DND-41 (cell line): Measurements from ENCODE around the gene GAS7.

Experiments used
- ATAC-seq: fragments of 200-7000 bp; cut with Tn5 transposase; 3 replicates; pipeline ENCODE4 v1.9.1; 2021; ENCODE audit warnings: low read depth; ENCODE audit not compliant: insufficient read depth
- DNase-seq: peaks from one replicate; pipeline ENCODE4 v3.0.0-alpha.2; 2020
- H2AFZ ChIP-seq: 2 replicates; pipeline ENCODE4 v1.6.0; 2012; ENCODE audit warnings: low read depth, low read length
- H3K27ac ChIP-seq: 2 replicates; pipeline ENCODE4 v1.5.1; 2012; ENCODE audit warnings: low read length, inconsistent platforms
- H3K27me3 ChIP-seq: fragments of 200-600 bp; sonication (generic); 2 replicates; pipeline ENCODE4 v1.6.0; 2012; ENCODE audit warnings: low read length, mild to moderate bottlenecking, inconsistent platforms; ENCODE audit not compliant: insufficient read depth, poor library complexity
- H3K36me3 ChIP-seq: 2 replicates; pipeline ENCODE4 v1.5.1; 2012; ENCODE audit warnings: low read length, inconsistent platforms; ENCODE audit not compliant: insufficient read depth
- H3K4me1 ChIP-seq: 2 replicates; pipeline ENCODE4 v1.5.1; 2012; ENCODE audit warnings: mild to moderate bottlenecking, low read length; ENCODE audit not compliant: insufficient read depth
- H3K4me2 ChIP-seq: 2 replicates; pipeline ENCODE4 v1.6.0; 2012; ENCODE audit warnings: mild to moderate bottlenecking, moderate library complexity, low read length, inconsistent platforms; ENCODE audit not compliant: insufficient read depth
- H3K4me3 ChIP-seq, 2 experiments: fragments of 200-600 bp in 1 of 2; shearing (Covaris generic) in 1 of 2; 2 replicates each; pipeline ENCODE4 v1.5.1; 2012 to 2016; ENCODE audit warnings: inconsistent platforms in 2 of 2, low read length in 2 of 2, mild to moderate bottlenecking in 2 of 2, low read depth in 1 of 2, moderate library complexity in 1 of 2
- H3K79me2 ChIP-seq: 2 replicates; pipeline ENCODE4 v1.6.0; 2012; ENCODE audit warnings: low read length, inconsistent platforms; ENCODE audit not compliant: insufficient read depth
- H3K9ac ChIP-seq: 2 replicates; pipeline ENCODE4 v1.6.0; 2012; ENCODE audit warnings: low read depth, mild to moderate bottlenecking, inconsistent platforms, low read length, moderate library complexity
- H3K9me3 ChIP-seq: 2 replicates; pipeline ENCODE4 v1.5.1; 2012; ENCODE audit warnings: low read length, moderate library complexity, mild to moderate bottlenecking, inconsistent platforms; ENCODE audit not compliant: insufficient read depth, severe bottlenecking
- H4K20me1 ChIP-seq: 2 replicates; pipeline ENCODE4 v1.6.0; 2012; ENCODE audit warnings: low read length; ENCODE audit not compliant: insufficient read depth
- EZH2 ChIP-seq: IDR thresholded peaks from 3 replicates; pipeline ENCODE4 v1.6.1; 2012; ENCODE audit warnings: borderline replicate concordance, low read depth, mild to moderate bottlenecking, moderate library complexity, low read length, inconsistent platforms; ENCODE audit not compliant: severe bottlenecking
- TF ChIP-seq, protein P1 (sequence below): IDR thresholded peaks from 2 replicates; pipeline ENCODE4 v1.5.1; 2012; ENCODE audit warnings: borderline replicate concordance, low read length, moderate library complexity, mild to moderate bottlenecking; ENCODE audit not compliant: poor library complexity, severe bottlenecking; ENCODE audit errors: extremely low read depth

The GAS7 gene

DNA sequence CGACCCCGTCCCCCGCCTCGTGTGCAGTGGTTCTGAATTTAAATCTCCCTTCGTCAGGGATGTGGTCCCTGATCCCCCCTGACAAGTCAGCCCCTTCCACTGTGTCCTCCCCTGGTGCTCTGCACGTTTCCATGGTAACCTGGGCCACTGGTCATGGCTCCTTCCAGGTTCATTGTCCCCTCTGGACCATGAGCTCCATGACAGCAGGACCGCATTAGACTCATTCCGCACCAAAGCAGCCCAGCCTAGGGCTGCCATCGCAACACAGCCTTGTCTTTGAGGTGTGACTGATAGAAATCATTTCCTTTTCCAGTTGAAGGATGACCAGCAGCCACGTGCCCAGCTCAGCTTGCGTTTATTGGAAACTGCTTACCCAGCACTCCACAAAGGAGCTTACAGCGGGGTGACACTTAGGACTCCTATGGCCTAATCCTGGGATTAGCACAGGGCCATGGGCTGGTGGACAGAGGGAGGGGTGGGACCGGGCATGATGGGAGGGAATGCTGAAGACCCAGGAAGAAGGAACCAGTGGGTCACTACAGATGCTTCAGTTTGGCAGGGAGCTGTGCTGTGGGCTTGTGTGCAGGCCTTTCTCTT is 300.9 kb downstream of the GAS7 start:
- no peak overlapping the region for H2AFZ ChIP-seq
- ATAC-seq, result no peak
- no peak overlapping the region for H3K9ac ChIP-seq
- no peak for TF ChIP-seq EZH2
- TF ChIP-seq, protein P1, sequence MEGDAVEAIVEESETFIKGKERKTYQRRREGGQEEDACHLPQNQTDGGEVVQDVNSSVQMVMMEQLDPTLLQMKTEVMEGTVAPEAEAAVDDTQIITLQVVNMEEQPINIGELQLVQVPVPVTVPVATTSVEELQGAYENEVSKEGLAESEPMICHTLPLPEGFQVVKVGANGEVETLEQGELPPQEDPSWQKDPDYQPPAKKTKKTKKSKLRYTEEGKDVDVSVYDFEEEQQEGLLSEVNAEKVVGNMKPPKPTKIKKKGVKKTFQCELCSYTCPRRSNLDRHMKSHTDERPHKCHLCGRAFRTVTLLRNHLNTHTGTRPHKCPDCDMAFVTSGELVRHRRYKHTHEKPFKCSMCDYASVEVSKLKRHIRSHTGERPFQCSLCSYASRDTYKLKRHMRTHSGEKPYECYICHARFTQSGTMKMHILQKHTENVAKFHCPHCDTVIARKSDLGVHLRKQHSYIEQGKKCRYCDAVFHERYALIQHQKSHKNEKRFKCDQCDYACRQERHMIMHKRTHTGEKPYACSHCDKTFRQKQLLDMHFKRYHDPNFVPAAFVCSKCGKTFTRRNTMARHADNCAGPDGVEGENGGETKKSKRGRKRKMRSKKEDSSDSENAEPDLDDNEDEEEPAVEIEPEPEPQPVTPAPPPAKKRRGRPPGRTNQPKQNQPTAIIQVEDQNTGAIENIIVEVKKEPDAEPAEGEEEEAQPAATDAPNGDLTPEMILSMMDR, result no peak
- no peak overlapping the region for H3K4me3 ChIP-seq
- H4K20me1 ChIP-seq, result no peaks in the 10 kb centered on the region
- DNase-seq, result no peak
- H3K9me3 ChIP-seq, result no peaks in the 10 kb centered on the region
- peaks cover 5% of the 10 kb centered on the region for H3K27me3 ChIP-seq
- no peaks in the 10 kb centered on the region for H3K79me2 ChIP-seq
- no peak overlapping the region for H3K27ac ChIP-seq
- H3K4me2 ChIP-seq, result no peak overlapping the region
- H3K4me1 ChIP-seq, result no peaks in the 10 kb centered on the region
- no peaks in the 10 kb centered on the region for H3K36me3 ChIP-seq

DNA sequence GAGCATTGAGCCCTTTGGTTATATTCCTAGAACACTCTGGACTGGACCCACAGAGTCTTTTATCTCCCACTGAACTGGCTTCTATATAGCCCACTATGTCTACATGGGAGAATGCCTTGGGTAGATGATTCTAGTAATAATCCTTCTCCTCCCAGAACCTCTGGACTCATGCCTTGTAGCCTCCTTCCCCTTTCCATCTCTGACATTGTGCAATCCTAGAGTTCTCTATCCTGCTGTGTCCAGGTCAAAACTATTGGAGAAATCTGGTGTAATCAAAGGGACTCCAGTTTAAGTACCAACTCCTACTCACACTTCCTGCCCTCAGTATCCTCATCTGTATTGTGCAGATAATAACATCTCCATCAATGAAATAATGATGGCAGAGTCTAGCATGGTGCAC is 302.5 kb downstream of the GAS7 start:
- H3K4me3 ChIP-seq, result no peak overlapping the region
- H3K4me2 ChIP-seq, result no peak overlapping the region
- no peak overlapping the region for H3K27ac ChIP-seq
- no peaks in the 10 kb centered on the region for H3K27me3 ChIP-seq
- H4K20me1 ChIP-seq, result no peaks in the 10 kb centered on the region
- DNase-seq (no peak), ATAC-seq (no peak)
- H3K9ac ChIP-seq, result no peak overlapping the region
- H2AFZ ChIP-seq, result no peak overlapping the region
- TF ChIP-seq EZH2, result no peak
- TF ChIP-seq, protein P1, result no peak
- no peaks in the 10 kb centered on the region for H3K36me3 ChIP-seq
- no peaks in the 10 kb centered on the region for H3K4me1 ChIP-seq
- H3K79me2 ChIP-seq, result no peaks in the 10 kb centered on the region
- no peaks in the 10 kb centered on the region for H3K9me3 ChIP-seq

DNA sequence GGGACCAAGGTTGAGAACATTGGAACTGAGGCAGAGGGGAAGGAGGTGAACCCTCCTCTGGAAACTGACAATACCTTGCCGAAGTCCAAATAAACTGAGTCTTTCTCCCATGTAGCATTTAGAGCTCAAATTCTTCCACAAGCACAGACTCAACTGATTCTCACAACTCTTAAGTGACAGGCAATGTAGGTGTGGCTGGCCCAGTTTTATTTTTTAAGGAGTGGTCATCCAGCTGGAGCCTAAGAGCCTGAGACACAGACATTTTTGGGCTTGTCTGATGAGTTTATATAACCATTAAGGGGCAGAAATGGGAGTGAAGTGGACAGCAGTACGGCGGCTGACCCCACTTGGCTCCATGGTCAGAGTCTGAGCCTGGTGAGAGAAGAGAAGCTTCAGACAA is 304.2 kb downstream of the GAS7 start:
- TF ChIP-seq, protein P1, result no peak
- TF ChIP-seq EZH2, result no peak
- Histone ChIP-seq H2AFZ (no peak overlapping the region), H3K9me3 (no peaks in the 10 kb centered on the region), H3K79me2 (no peaks in the 10 kb centered on the region), H3K36me3 (no peaks in the 10 kb centered on the region), H3K9ac (no peak overlapping the region), H3K4me2 (no peak overlapping the region), H3K4me3 (no peak overlapping the region), H3K27me3 (no peaks in the 10 kb centered on the region), H3K27ac (no peak overlapping the region), H4K20me1 (no peaks in the 10 kb centered on the region), H3K4me1 (no peaks in the 10 kb centered on the region)
- DNase-seq (no peak), ATAC-seq (no peak)

DNA sequence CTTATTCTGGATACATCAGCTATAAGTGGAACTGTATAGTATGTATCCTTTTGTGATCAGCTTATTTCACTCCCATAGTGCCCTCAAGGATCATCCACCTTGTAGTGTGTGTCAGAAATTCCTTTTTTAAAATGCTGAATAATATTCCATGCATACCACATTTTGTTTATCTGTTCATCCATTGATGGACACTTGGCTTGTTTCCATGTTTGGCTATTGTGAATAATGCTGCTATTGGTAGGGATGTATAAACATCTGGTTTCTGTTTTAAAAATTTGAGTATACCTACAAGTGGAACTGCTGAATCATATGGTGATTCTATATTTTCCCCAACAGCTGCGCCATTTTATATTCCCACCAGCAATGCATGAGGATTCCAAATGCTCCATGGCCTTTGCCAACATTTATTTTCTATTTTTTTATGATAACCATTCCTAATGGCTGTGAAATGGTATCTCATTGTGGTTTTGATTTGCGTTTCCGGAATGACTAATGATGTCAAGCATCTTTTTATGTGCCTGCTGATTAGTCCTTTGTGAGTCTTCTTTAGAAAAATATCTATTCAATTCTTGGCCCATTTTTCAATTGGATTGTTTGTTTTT is 304.9 kb downstream of the GAS7 start:
- Histone ChIP-seq H3K4me2 (no peak overlapping the region), H3K27me3 (no peaks in the 10 kb centered on the region), H3K36me3 (no peaks in the 10 kb centered on the region), H3K9ac (no peak overlapping the region), H3K4me1 (no peaks in the 10 kb centered on the region), H3K79me2 (no peaks in the 10 kb centered on the region), H3K4me3 (no peak overlapping the region), H3K9me3 (no peaks in the 10 kb centered on the region), H3K27ac (no peak overlapping the region), H2AFZ (no peak overlapping the region), H4K20me1 (no peaks in the 10 kb centered on the region)
- TF ChIP-seq EZH2, result no peak
- TF ChIP-seq, protein P1, result no peak
- ATAC-seq (no peak), DNase-seq (no peak)
